ENCODE measurements around the gene PLA2G4D. TPM values are rescaled to one million over a fixed set of nuclear protein-coding genes. Genes with fewer than 3 reads are reported as not detected.

PLA2G4D gene
- total and polyA plus RNA-seq, 2 experiments from 2014 or later: 0.07 to 0.15 TPM

DNA sequence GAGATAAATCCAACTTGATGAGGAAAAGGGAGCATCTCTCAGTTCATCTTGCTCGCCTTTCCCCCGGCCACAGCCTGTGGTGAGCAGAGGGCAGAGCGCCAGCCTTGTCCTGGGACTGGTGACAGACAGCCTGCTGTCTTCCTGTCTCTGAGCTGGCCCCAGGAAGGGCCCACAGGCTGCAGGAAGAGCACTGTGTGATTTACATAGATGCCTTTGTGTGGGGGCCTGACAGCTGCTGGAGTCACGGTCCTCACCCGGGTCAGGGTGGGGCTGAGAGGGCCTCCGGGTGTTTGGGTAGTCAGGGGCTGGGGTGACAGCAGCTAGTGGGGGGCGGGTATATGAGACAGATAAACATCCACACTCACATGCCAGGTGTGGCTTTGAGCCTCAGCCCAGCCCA lies 29.3 kb downstream of the PLA2G4D start:
- Histone ChIP-seq H3K9me2 (ENCODE audit: insufficient read depth) (no peaks in the 10 kb centered on the region), H3K4me1 (ENCODE audit: insufficient read depth) (no peaks in the 10 kb centered on the region), H3K27me3 (ENCODE audit: insufficient read depth) (no peaks in the 10 kb centered on the region), H3K79me2 (replicated peaks; ENCODE audit: insufficient read depth) (no peaks in the 10 kb centered on the region), H2AFZ (no peak overlapping the region), H3K4me2 (no peak overlapping the region), H3K36me3 (ENCODE audit: insufficient read depth) (no peaks in the 10 kb centered on the region), H3K27ac (ENCODE audit: low read depth) (no peak overlapping the region), H3K4me3 (no peak overlapping the region), H4K20me1 (replicated peaks; ENCODE audit: insufficient read depth) (no peaks in the 10 kb centered on the region), H3F3A (replicated peaks; ENCODE audit: low read depth) (no peaks in the 10 kb centered on the region)
- H3K36me3 Mint-ChIP-seq (ENCODE audit: low read depth): no peaks in the 10 kb centered on the region
- peaks cover 3% of the 10 kb centered on the region for H3K27me3 Mint-ChIP-seq (ENCODE audit: insufficient read depth, low read depth, poor library complexity)
- H3K4me1 Mint-ChIP-seq: peaks cover 6% of the 10 kb centered on the region
- no peak overlapping the region for H3K27ac Mint-ChIP-seq
- no peak for TF ChIP-seq JUNB (IDR thresholded peaks at IDR 0.05; ENCODE audit: unreplicated experiment)
- TF ChIP-seq, protein P1, sequence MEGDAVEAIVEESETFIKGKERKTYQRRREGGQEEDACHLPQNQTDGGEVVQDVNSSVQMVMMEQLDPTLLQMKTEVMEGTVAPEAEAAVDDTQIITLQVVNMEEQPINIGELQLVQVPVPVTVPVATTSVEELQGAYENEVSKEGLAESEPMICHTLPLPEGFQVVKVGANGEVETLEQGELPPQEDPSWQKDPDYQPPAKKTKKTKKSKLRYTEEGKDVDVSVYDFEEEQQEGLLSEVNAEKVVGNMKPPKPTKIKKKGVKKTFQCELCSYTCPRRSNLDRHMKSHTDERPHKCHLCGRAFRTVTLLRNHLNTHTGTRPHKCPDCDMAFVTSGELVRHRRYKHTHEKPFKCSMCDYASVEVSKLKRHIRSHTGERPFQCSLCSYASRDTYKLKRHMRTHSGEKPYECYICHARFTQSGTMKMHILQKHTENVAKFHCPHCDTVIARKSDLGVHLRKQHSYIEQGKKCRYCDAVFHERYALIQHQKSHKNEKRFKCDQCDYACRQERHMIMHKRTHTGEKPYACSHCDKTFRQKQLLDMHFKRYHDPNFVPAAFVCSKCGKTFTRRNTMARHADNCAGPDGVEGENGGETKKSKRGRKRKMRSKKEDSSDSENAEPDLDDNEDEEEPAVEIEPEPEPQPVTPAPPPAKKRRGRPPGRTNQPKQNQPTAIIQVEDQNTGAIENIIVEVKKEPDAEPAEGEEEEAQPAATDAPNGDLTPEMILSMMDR (conservative IDR thresholded peaks at IDR 0.05; ENCODE audit: low read depth in 2 of 2): no peak
- no peak for TF ChIP-seq EZH2 (IDR thresholded peaks at IDR 0.05; ENCODE audit: low read depth, unreplicated experiment)
- no peak for TF ChIP-seq ZNF331 (CRISPR knock-in tag; IDR thresholded peaks at IDR 0.05; ENCODE audit: low read depth)
- TF ChIP-seq EZH2phosphoT487 (IDR thresholded peaks at IDR 0.05; ENCODE audit: unreplicated experiment): no peak
- TF ChIP-seq, protein P2, sequence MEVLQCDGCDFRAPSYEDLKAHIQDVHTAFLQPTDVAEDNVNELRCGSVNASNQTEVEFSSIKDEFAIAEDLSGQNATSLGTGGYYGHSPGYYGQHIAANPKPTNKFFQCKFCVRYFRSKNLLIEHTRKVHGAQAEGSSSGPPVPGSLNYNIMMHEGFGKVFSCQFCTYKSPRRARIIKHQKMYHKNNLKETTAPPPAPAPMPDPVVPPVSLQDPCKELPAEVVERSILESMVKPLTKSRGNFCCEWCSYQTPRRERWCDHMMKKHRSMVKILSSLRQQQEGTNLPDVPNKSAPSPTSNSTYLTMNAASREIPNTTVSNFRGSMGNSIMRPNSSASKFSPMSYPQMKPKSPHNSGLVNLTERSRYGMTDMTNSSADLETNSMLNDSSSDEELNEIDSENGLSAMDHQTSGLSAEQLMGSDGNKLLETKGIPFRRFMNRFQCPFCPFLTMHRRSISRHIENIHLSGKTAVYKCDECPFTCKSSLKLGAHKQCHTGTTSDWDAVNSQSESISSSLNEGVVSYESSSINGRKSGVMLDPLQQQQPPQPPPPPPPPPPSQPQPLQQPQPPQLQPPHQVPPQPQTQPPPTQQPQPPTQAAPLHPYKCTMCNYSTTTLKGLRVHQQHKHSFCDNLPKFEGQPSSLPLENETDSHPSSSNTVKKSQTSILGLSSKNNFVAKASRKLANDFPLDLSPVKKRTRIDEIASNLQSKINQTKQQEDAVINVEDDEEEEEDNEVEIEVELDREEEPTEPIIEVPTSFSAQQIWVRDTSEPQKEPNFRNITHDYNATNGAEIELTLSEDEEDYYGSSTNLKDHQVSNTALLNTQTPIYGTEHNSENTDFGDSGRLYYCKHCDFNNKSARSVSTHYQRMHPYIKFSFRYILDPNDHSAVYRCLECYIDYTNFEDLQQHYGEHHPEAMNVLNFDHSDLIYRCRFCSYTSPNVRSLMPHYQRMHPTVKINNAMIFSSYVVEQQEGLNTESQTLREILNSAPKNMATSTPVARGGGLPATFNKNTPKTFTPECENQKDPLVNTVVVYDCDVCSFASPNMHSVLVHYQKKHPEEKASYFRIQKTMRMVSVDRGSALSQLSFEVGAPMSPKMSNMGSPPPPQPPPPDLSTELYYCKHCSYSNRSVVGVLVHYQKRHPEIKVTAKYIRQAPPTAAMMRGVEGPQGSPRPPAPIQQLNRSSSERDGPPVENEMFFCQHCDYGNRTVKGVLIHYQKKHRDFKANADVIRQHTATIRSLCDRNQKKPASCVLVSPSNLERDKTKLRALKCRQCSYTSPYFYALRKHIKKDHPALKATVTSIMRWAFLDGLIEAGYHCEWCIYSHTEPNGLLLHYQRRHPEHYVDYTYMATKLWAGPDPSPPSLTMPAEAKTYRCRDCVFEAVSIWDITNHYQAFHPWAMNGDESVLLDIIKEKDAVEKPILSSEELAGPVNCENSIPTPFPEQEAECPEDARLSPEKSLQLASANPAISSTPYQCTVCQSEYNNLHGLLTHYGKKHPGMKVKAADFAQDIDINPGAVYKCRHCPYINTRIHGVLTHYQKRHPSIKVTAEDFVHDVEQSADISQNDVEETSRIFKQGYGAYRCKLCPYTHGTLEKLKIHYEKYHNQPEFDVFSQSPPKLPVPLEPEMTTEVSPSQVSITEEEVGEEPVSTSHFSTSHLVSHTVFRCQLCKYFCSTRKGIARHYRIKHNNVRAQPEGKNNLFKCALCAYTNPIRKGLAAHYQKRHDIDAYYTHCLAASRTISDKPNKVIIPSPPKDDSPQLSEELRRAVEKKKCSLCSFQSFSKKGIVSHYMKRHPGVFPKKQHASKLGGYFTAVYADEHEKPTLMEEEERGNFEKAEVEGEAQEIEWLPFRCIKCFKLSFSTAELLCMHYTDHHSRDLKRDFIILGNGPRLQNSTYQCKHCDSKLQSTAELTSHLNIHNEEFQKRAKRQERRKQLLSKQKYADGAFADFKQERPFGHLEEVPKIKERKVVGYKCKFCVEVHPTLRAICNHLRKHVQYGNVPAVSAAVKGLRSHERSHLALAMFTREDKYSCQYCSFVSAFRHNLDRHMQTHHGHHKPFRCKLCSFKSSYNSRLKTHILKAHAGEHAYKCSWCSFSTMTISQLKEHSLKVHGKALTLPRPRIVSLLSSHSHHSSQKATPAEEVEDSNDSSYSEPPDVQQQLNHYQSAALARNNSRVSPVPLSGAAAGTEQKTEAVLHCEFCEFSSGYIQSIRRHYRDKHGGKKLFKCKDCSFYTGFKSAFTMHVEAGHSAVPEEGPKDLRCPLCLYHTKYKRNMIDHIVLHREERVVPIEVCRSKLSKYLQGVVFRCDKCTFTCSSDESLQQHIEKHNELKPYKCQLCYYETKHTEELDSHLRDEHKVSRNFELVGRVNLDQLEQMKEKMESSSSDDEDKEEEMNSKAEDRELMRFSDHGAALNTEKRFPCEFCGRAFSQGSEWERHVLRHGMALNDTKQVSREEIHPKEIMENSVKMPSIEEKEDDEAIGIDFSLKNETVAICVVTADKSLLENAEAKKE (CRISPR knock-in tag; IDR thresholded peaks at IDR 0.05): no peak
- TF ChIP-seq ZNF114 (CRISPR knock-in tag; IDR thresholded peaks at IDR 0.05): no peak
- TF ChIP-seq ETS1 (IDR thresholded peaks at IDR 0.05): no peak
- TF ChIP-seq REST (IDR thresholded peaks at IDR 0.05; ENCODE audit: unreplicated experiment): no peak
- no peak for TF ChIP-seq CREB1 (CRISPR knock-in tag; IDR thresholded peaks at IDR 0.05; ENCODE audit: low read depth)
- TF ChIP-seq NANOG (IDR thresholded peaks at IDR 0.05; ENCODE audit: borderline replicate concordance): no peak
- TF ChIP-seq POLR2AphosphoS5 (IDR thresholded peaks at IDR 0.05; ENCODE audit: low read depth): no peak
- TF ChIP-seq STAT1 (IDR thresholded peaks at IDR 0.05; ENCODE audit: unreplicated experiment): no peak
- no peaks in the 10 kb centered on the region for H3K9me3 Mint-ChIP-seq
- H3K4me3 Mint-ChIP-seq: no peak overlapping the region
- no peak for DNase-seq (ENCODE audit: low spot score)
- ATAC-seq: no peak
